Kidney (tissue), 14 donors: ENCODE measurements around the gene HAGH. TPM values are rescaled to one million over a fixed set of nuclear protein-coding genes. Genes with fewer than 3 reads are reported as not detected.

Experiments used
- DNase-seq, 5 donors: peaks; one replicate each; pipeline ENCODE4 v3.0.0-alpha.2; 2013 to 2020
- FAIRE-seq: peaks from 2 replicates; lab custom pipeline; 2012; peaks lifted over from hg19 to GRCh38; lab: Jason Lieb, UNC
- H3K27ac ChIP-seq, 2 donors: one replicate each; pipeline ENCODE4 v1.7.0; 2013; ENCODE audit warnings: low read depth in 2 of 2, low read length in 2 of 2, inconsistent platforms in 1 of 2
- H3K27me3 ChIP-seq: one replicate; pipeline ENCODE4 v1.7.1; 2013; ENCODE audit warnings: low read length, inconsistent platforms; ENCODE audit not compliant: control insufficient read depth, insufficient read depth
- H3K36me3 ChIP-seq, 3 donors: one replicate each; pipeline versions ENCODE4 v1.7.0 to v1.7.1; 2013; ENCODE audit warnings: low read length in 3 of 3, control low read depth in 1 of 3, inconsistent platforms in 1 of 3; ENCODE audit not compliant: insufficient read depth in 3 of 3, control insufficient read depth in 2 of 3
- H3K4me1 ChIP-seq, 3 donors: one replicate each; pipeline versions ENCODE4 v1.7.0 to v1.7.1; 2013; ENCODE audit warnings: low read length in 3 of 3, inconsistent platforms in 1 of 3, low read depth in 1 of 3; ENCODE audit not compliant: control insufficient read depth in 2 of 3, insufficient read depth in 2 of 3
- H3K4me3 ChIP-seq, 3 donors: one replicate each; pipeline versions ENCODE4 v1.7.0 to v1.8.1; 2013; ENCODE audit warnings: low read length in 3 of 3, control low read depth in 1 of 3, inconsistent platforms in 1 of 3
- H3K9ac ChIP-seq, 3 donors: one replicate each; pipeline versions ENCODE4 v1.7.0 to v1.7.1; 2013; ENCODE audit warnings: low read length in 3 of 3, control low read depth in 1 of 3, inconsistent platforms in 1 of 3
- H3K9me3 ChIP-seq, 3 donors: one replicate each; pipeline versions ENCODE4 v1.7.0 to v1.7.1; 2013; ENCODE audit warnings: low read length in 3 of 3, control low read depth in 1 of 3, inconsistent platforms in 1 of 3; ENCODE audit not compliant: control insufficient read depth in 2 of 3, insufficient read depth in 1 of 3
- intact Hi-C: fragments of 100-400 bp; cut with DNase I; formaldehyde crosslinking; loops from one replicate; pipeline ENCODE4 v1.11.1; 2022
- polyA plus RNA-seq: library from polyadenylated mRNA; stranded (reverse); fragments of 350-450 nt; fragmentation: Illumina TruSeq; extraction: RNeasy Lipid Tissue Mini Kit (QIAGEN cat#74804); gene quantifications from one replicate; pipeline ENCODE4 v1.2.3, GENCODE V29; 2014; ENCODE audit warnings: low read depth, low replicate concordance; ENCODE audit not compliant: insufficient read depth
- total RNA-seq: library from RNA; stranded (reverse); fragmentation: NEBNext Ultra II Directional; extraction: Animal tissue kit (Norgen Biotek cat#: 25700); gene quantifications from one replicate; pipeline ENCODE4 v1.2.1, GENCODE V29; 2021
- TF ChIP-seq, protein P1 (sequence below): IDR thresholded peaks from 3 replicates; pipeline ENCODE4 v1.5.1; 2012; ENCODE audit warnings: mild to moderate bottlenecking, moderate library complexity, borderline replicate concordance; ENCODE audit not compliant: insufficient read depth; ENCODE audit errors: extremely low read depth
- donor health status: control.
- donor health status: control.
- donor health status: control.
- donor health status: control.
- donor health status: control.
- donor health status: DM: yes; HTN: yes; CAD: no.
- donor health status: Normal renal cell carcinoma (clear cell type).

Gene HAGH
- total and polyA plus RNA-seq, 2 donors from 2014 or later: 48.1 to 258 TPM

DNA sequence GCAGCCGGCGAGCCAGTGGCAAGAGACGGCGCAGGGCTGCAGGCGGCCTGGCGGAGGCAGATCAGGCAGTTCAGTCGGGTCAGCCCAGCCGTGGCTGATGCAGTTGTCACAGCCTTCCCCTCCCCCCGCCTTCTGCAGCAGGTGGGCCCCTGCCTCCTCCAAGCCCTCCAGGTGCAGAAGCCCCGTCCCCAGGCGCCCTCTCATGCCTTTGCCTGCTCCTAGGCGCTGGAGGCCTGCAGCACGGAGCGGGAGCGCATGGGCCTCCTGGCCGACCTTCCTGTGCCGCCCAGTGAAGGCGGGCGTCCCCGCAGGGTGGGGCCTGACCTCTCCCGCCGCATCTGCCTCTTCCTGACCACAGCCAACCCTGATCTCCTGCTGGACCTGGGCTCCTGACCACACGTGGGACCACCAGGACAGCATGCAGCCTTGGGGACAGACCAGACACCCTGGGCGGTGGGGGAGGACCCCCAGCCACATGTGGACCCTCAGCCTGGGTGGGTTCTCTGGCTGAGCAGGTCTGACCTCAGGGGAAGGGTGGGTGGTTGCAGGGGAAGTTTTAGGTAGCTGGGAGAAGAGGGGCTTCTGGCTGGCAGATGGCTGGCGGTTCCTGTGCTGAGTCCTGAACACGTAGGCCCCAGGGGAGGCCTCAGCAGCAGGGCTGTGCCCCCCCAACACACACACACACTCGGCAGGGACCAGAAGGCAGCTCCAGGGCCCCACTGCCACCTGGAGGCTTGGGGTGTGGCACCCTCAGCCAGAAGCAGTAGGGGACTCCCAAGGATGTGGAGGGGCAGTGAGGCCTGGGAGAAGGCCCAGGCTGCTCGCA, 50.6 kb downstream of the HAGH start:
- peak in 1 of 5 donors; percentile 45 for DNase-seq
- Histone ChIP-seq H3K36me3 (peaks cover 2 to 9% (median 4%) of the 10 kb centered on the region in 3 donors), H3K27me3 (no peaks in the 10 kb centered on the region), H3K9me3 (no peaks in the 10 kb centered on the region), H3K4me1 (peaks cover 0 to 25% (median 9%) of the 10 kb centered on the region in 3 donors), H3K4me3 (no peak overlapping the region), H3K27ac (no peak overlapping the region), H3K9ac (no peak overlapping the region)
- FAIRE-seq: no peak
- intact Hi-C loops: no loop called here
- TF ChIP-seq, protein P1, sequence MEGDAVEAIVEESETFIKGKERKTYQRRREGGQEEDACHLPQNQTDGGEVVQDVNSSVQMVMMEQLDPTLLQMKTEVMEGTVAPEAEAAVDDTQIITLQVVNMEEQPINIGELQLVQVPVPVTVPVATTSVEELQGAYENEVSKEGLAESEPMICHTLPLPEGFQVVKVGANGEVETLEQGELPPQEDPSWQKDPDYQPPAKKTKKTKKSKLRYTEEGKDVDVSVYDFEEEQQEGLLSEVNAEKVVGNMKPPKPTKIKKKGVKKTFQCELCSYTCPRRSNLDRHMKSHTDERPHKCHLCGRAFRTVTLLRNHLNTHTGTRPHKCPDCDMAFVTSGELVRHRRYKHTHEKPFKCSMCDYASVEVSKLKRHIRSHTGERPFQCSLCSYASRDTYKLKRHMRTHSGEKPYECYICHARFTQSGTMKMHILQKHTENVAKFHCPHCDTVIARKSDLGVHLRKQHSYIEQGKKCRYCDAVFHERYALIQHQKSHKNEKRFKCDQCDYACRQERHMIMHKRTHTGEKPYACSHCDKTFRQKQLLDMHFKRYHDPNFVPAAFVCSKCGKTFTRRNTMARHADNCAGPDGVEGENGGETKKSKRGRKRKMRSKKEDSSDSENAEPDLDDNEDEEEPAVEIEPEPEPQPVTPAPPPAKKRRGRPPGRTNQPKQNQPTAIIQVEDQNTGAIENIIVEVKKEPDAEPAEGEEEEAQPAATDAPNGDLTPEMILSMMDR: no peak

DNA sequence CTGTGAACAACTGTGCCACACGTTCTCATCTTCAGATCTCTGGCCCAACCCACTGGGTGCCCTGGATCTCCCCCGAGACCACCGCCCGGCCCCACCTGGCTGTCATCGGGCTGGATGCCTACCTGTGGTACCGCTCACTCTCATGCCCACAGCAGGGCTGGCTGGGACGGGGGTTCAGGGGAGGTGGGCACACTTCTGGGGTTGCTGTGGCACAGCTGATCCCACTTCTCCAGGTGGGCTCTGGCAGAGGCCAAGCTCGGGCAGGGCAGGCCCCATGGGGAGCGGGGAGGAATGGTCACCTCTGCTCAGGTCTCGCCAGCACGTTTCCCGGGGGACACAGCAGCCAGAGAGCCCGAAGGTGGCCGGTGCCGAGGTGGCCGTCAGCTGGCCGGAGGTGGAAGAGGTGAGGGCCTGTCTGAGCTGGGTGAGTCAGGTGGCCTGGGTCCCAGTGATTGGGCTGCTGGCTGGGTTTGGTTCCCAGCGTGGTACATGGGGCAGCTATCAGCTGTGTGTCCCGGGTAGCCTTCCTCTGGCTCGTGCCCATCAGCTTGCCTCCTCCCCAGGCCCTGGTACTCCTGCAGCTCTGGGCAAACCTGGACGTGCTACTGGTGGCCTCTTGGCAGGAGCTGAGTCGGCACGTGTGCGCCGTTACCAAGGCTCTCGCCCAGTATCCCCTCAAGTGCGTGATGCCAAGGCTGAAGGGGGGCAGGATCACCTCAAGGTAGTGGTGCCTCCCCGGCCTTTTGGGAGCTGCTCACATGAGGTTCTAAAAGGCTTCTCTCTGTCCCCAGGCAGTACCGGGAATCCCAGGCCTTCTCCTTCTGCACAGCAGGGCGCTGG, 51.4 kb downstream of the HAGH start:
- no peak overlapping the region for H3K4me3 ChIP-seq
- DNase-seq (peak in 1 of 5 donors; percentile 48), FAIRE-seq (no peak)
- intact Hi-C loops: no loop called here
- TF ChIP-seq, protein P1: no peak
- H3K9ac ChIP-seq: no peak overlapping the region
- no peak overlapping the region for H3K27ac ChIP-seq
- H3K4me1 ChIP-seq: peaks cover 0 to 26% (median 6%) of the 10 kb centered on the region in 3 donors
- no peaks in the 10 kb centered on the region for H3K9me3 ChIP-seq
- no peaks in the 10 kb centered on the region for H3K27me3 ChIP-seq
- peaks cover 0 to 9% (median 4%) of the 10 kb centered on the region in 3 donors for H3K36me3 ChIP-seq

DNA sequence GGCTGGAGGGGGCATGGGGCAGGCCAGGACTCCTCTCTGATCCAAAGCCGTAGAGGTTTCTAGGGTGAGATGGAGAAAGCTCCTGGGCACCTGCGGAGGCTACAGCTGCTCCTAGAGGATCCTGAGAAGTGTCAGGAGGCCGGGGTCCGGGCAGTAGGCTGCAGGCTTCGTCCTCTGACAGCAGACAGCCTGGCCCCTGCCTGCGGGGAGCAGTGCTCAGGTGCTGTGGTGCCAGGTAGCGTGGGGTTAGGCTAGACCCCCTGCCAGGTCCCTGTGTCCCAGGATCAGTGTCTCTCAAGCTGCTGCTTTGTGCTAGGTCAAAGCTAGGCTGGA, 52.2 kb downstream of the HAGH start:
- no peak for FAIRE-seq

More for the DNA sequence above, 52.2 kb downstream of the HAGH start:
- Histone ChIP-seq H3K9me3 (no peaks in the 10 kb centered on the region), H3K9ac (peak overlapping the region in 1 of 3 donors; percentile 55), H3K4me3 (peak overlapping the region in 1 of 3 donors; percentile 76), H3K4me1 (peaks cover 0 to 24% (median 6%) of the 10 kb centered on the region in 3 donors), H3K27me3 (no peaks in the 10 kb centered on the region), H3K27ac (no peak overlapping the region), H3K36me3 (peaks cover 0 to 4% (median 4%) of the 10 kb centered on the region in 3 donors)
- intact Hi-C loops: no loop called here
- DNase-seq: peak in 1 of 5 donors; percentile 52
- TF ChIP-seq, protein P1: no peak
